ENCODE data around the gene ALG12.
"Not testable (repeated sequence)": the region's sequence is repeated elsewhere in the genome, so short reads cannot be mapped to it uniquely, and the experiment has no call there.

ALG12 gene

GRCh38 chr22:49945042-49945794 is 27.0 kb upstream of the ALG12 start:
- not testable (repeated sequence) for DNase-seq (ENCODE audit: low read depth)

GRCh38 chr22:49944399-49944891 is 26.2 kb upstream of the ALG12 start:
- DNase-seq (ENCODE audit: low read depth), result no peak

GRCh38 chr22:49943771-49944398 is 25.6 kb upstream of the ALG12 start:
- DNase-seq (ENCODE audit: low read depth), result no peak

GRCh38 chr22:49943405-49943765 is 25.1 kb upstream of the ALG12 start:
- DNase-seq (ENCODE audit: low read depth), result no peak

GRCh38 chr22:49942565-49943404 is 24.5 kb upstream of the ALG12 start:
- DNase-seq (ENCODE audit: low read depth), result no peak

- DNase-seq (ENCODE audit: low read depth), result no peak
These were observed 23.5 kb upstream of the ALG12 start for GRCh38 chr22:49941507-49942316.

GRCh38 chr22:49938565-49939136 is 20.4 kb upstream of the ALG12 start:
- DNase-seq (ENCODE audit: low read depth), result no peak

- DNase-seq (ENCODE audit: low read depth), result no peak
These were observed 19.7 kb upstream of the ALG12 start for GRCh38 chr22:49937758-49938564.

GRCh38 chr22:49936973-49937757 is 18.9 kb upstream of the ALG12 start:
- DNase-seq (ENCODE audit: low read depth), result no peak

- peak; percentile 84 for DNase-seq (ENCODE audit: low read depth)
These were observed 18.1 kb upstream of the ALG12 start for GRCh38 chr22:49936018-49936972.

GRCh38 chr22:49935561-49935960 is 17.3 kb upstream of the ALG12 start:
- no peak for DNase-seq (ENCODE audit: low read depth)

- DNase-seq (ENCODE audit: low read depth), result peak; percentile 83
These were observed 16.8 kb upstream of the ALG12 start for GRCh38 chr22:49934891-49935557.

- no peak for DNase-seq (ENCODE audit: low read depth)
These were observed 16.1 kb upstream of the ALG12 start for GRCh38 chr22:49934160-49934890.

GRCh38 chr22:49933236-49934159 is 15.3 kb upstream of the ALG12 start:
- no peak for DNase-seq (ENCODE audit: low read depth)

- no peak for DNase-seq (ENCODE audit: low read depth)
These were observed 12.6 kb upstream of the ALG12 start for GRCh38 chr22:49930596-49931412.
